Measurements from ENCODE around the gene ADAMTS17.

DNA sequence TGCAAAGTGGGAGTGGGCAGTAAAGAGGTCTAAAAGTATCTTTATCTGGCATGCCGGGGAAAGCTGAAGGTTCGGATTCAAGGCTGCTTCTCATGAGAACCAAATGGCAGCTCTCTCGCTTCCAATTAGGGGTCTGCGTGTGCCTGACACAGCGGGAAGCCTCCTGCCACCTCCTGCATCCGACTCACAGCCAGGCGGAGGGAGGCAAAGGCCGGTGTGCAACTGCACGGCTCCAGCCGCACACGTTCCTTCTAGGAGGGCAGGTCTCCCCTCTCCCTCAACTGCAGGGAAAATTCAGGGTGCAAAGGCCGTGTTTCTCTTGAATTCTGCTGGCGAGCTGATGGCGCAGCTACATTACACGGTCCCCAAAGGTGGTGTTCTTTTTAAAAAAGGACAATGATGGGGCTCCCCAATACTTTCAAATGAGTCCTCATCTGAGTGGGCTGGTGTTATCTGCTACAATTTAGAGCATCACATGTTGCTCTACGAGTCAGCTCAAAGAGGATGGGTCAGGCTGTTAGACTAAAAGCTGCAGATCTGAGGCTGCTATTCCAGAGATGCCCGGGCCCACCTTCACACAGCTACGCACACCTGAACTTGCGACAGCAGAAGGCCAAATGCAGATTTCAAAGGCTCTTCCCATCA, 226.6 kb downstream of the ADAMTS17 start:
- TF ChIP-seq, protein P1, sequence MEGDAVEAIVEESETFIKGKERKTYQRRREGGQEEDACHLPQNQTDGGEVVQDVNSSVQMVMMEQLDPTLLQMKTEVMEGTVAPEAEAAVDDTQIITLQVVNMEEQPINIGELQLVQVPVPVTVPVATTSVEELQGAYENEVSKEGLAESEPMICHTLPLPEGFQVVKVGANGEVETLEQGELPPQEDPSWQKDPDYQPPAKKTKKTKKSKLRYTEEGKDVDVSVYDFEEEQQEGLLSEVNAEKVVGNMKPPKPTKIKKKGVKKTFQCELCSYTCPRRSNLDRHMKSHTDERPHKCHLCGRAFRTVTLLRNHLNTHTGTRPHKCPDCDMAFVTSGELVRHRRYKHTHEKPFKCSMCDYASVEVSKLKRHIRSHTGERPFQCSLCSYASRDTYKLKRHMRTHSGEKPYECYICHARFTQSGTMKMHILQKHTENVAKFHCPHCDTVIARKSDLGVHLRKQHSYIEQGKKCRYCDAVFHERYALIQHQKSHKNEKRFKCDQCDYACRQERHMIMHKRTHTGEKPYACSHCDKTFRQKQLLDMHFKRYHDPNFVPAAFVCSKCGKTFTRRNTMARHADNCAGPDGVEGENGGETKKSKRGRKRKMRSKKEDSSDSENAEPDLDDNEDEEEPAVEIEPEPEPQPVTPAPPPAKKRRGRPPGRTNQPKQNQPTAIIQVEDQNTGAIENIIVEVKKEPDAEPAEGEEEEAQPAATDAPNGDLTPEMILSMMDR (IDR thresholded peaks at IDR 0.05; ENCODE audit: borderline replicate concordance, extremely low read depth, low read length, poor library complexity, severe bottlenecking): no peak
- TF ChIP-seq EZH2 (IDR thresholded peaks at IDR 0.05; ENCODE audit: borderline replicate concordance, low read depth, low read length, severe bottlenecking): no peak
